Endothelial cell of umbilical vein (primary cell): ENCODE measurements around the gene LMTK2. TPM values are rescaled to one million over a fixed set of nuclear protein-coding genes. Genes with fewer than 3 reads are reported as not detected.

Experiments
- BruUV-seq: library from RNA; stranded (reverse); fragments of 400-500 nt; replicated peaks from 2 replicates; lab custom pipeline; 2021; lab: Mats Ljungman, UMichigan
- CTCF ChIA-PET: fragments of 300-600, 350-600 bp; sonication (Branson Sonifier 250); formaldehyde crosslinking; loops from one replicate; lab custom pipeline; 2021; ENCODE audit warnings: antibody characterized with exemption, inconsistent platforms; lab: Charles Lee
- POLR2A ChIA-PET: fragments of 300-600, 350-600 bp; sonication (Branson Sonifier 250); formaldehyde crosslinking; loops from one replicate; lab custom pipeline; 2021; ENCODE audit warnings: antibody characterized with exemption, inconsistent platforms; lab: Charles Lee
- DNase-seq: peaks from one replicate; pipeline ENCODE4 v3.0.0-alpha.2; 2011; ENCODE audit warnings: low read depth, low spot score
- FAIRE-seq: peaks from 2 replicates; lab custom pipeline; 2011; peaks lifted over from hg19 to GRCh38; lab: Jason Lieb, UNC
- H2AFZ ChIP-seq: 2 replicates; pipeline ENCODE4 v1.6.0; 2012; ENCODE audit warnings: low read depth, low read length, control low read depth, inconsistent platforms
- H3K27ac ChIP-seq: 2 replicates; pipeline ENCODE4 v1.5.1; 2011; ENCODE audit warnings: low read depth, mild to moderate bottlenecking, control low read depth, low read length, moderate library complexity; ENCODE audit not compliant: insufficient read depth
- H3K27me3 ChIP-seq, 2 experiments: 2 replicates each; pipeline versions ENCODE4 v1.6.0 to v1.6.1; 2011; ENCODE audit warnings: low read length in 2 of 2, mixed read lengths in 1 of 2; ENCODE audit not compliant: control insufficient read depth in 2 of 2, insufficient read depth in 2 of 2
- H3K36me3 ChIP-seq, 2 experiments: 2 replicates in 1 of 2; 3 replicates in 1 of 2; pipeline ENCODE4 v1.5.1; 2011; ENCODE audit warnings: low read length in 2 of 2, mild to moderate bottlenecking in 1 of 2, moderate library complexity in 1 of 2; ENCODE audit not compliant: control insufficient read depth in 2 of 2, insufficient read depth in 2 of 2; ENCODE audit errors: extremely low read depth in 1 of 2
- H3K4me1 ChIP-seq: 3 replicates; pipeline ENCODE4 v1.5.1; 2011; ENCODE audit warnings: mild to moderate bottlenecking, low read length; ENCODE audit not compliant: control insufficient read depth, insufficient read depth; ENCODE audit errors: extremely low read depth
- H3K4me2 ChIP-seq: 2 replicates; pipeline ENCODE4 v1.6.1; 2011; ENCODE audit warnings: low read length, control low read depth, mixed read lengths; ENCODE audit not compliant: insufficient read depth
- H3K4me3 ChIP-seq, 3 experiments: fragments of 200-600 bp in 1 of 3; sonication (generic), shearing (Covaris generic) in 1 of 3; replicated peaks in 1 of 3; 2 replicates each; pipeline ENCODE4 v1.5.1; 2011 to 2016; ENCODE audit warnings: control low read depth in 3 of 3, low read length in 3 of 3, mild to moderate bottlenecking in 2 of 3, inconsistent platforms in 1 of 3, low read depth in 1 of 3, moderate library complexity in 1 of 3; ENCODE audit not compliant: insufficient read depth in 1 of 3
- H3K79me2 ChIP-seq: 2 replicates; pipeline ENCODE4 v1.6.0; 2012; ENCODE audit warnings: low read length, inconsistent platforms; ENCODE audit not compliant: control insufficient read depth, insufficient read depth
- H3K9ac ChIP-seq: replicated peaks from 2 replicates; pipeline ENCODE3; 2011; ENCODE audit warnings: low read length, control low read depth; ENCODE audit not compliant: insufficient read depth; ENCODE audit errors: extremely low read depth
- H3K9me1 ChIP-seq: replicated peaks from 3 replicates; pipeline ENCODE4 v1.6.0; 2011; ENCODE audit warnings: mild to moderate bottlenecking, low read length; ENCODE audit not compliant: control insufficient read depth, insufficient read depth; ENCODE audit errors: extremely low read depth
- H3K9me3 ChIP-seq: replicated peaks from 2 replicates; pipeline ENCODE4 v1.5.1; 2012; ENCODE audit warnings: low read length, inconsistent platforms; ENCODE audit not compliant: control insufficient read depth, insufficient read depth
- H4K20me1 ChIP-seq: replicated peaks from 2 replicates; pipeline ENCODE3; 2011; ENCODE audit warnings: mild to moderate bottlenecking, low read length; ENCODE audit not compliant: control insufficient read depth, insufficient read depth; ENCODE audit errors: extremely low read depth
- EZH2 ChIP-seq: IDR thresholded peaks from 2 replicates; pipeline ENCODE4 v1.6.1; 2012; ENCODE audit warnings: borderline replicate concordance, low read depth, mild to moderate bottlenecking, moderate library complexity, low read length, inconsistent platforms; ENCODE audit not compliant: severe bottlenecking
- FOS ChIP-seq: IDR thresholded peaks from 2 replicates; pipeline ENCODE4 v1.6.1; 2011; ENCODE audit warnings: mild to moderate bottlenecking, low read length, moderate library complexity, borderline replicate concordance; ENCODE audit not compliant: insufficient read depth
- GATA2 ChIP-seq: IDR thresholded peaks from 2 replicates; pipeline ENCODE4 v1.7.0; 2011; ENCODE audit warnings: low read depth, mild to moderate bottlenecking, moderate library complexity, mixed read lengths, low read length; ENCODE audit not compliant: insufficient read length, insufficient read depth
- JUN ChIP-seq: IDR thresholded peaks from 2 replicates; pipeline ENCODE4 v1.6.1; 2011; ENCODE audit warnings: borderline replicate concordance, low read depth; ENCODE audit not compliant: insufficient read length, insufficient read depth
- MYC ChIP-seq: IDR thresholded peaks from one replicate; pipeline ENCODE4 v1.6.1; 2011; ENCODE audit warnings: mild to moderate bottlenecking, low read depth, low read length
- POLR2A ChIP-seq: IDR thresholded peaks from 2 replicates; pipeline ENCODE4 v1.6.1; 2012; ENCODE audit warnings: low read depth, mild to moderate bottlenecking, control low read depth, low read length
- dilution Hi-C: fragments of 300-500 bp; cut with MboI; formaldehyde crosslinking; loops from one replicate; pipeline ENCODE4 v1.15.0; 2019; ENCODE audit warnings: low sequenced_read_pairs; ENCODE audit not compliant: extremely low pct_ligation_motif_present
- intact Hi-C: fragments of 100-400 bp; cut with micrococcal nuclease; formaldehyde crosslinking; loops from one replicate; pipeline ENCODE4 v1.10.0; 2022
- polyA plus RNA-seq, 4 experiments: library from polyadenylated mRNA; depleted of rRNA in 3 of 4; stranded (reverse) in 3 of 4; unstranded in 1 of 4; fragments of >200 nt; gene quantifications; 2 replicates each; pipeline versions ENCODE4 v1.2.1 to v1.2.3, GENCODE V29; 2011 to 2012; ENCODE audit warnings: missing spikeins in 1 of 4
- total RNA-seq: library from RNA; stranded (reverse); gene quantifications from 2 replicates; pipeline ENCODE4 v1.2.3, GENCODE V29; 2021
- TF ChIP-seq, protein P1 (sequence below): IDR thresholded peaks from 2 replicates; pipeline ENCODE4 v1.6.1; 2011; ENCODE audit not compliant: insufficient read depth, insufficient read length

LMTK2 gene
- total and polyA plus RNA-seq, 2 donors (not counting 3 experiments of a cell fraction or from before 2014, with no cell fraction given) = 5.9 to 13.8 TPM

DNA sequence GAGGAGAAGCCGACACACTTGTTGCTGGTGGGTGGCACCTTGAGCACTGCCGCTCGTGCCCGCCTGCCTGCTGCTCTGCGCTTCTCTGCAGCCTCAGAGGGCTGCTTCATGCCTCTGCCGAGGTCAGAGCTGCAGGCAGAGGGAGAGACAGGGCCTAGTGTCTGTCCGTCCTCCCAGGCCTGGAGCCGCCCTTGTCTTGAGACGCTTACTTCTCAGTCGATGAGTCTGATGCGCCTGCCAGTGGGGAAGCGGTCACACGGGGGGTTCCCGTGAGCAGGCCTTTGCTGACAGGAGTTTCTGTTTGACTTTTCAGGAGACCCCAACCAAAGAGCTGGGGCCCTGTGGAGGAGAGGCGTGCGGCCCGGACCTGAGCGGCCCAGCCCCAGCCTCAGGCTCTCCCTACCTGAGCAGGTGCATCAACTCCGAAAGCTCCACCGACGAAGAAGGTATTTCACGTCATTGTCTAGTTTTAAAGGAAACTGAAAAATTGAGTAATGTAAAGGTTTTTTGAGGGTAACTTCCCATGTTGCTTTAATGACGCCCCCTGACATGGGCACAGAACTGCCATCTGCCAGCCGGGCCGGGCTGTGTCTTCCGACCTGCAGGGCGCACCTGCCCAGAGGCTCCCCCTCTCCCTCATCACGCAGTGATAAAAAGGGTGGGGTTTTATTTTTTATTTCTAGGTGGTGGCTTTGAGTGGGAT is 96.8 kb downstream of the LMTK2 start:
- Histone ChIP-seq H3K4me2 (no peak overlapping the region), H3K27me3 (no peaks in the 10 kb centered on the region), H3K36me3 (peaks cover 0 to 12% of the 10 kb centered on the region in 2 experiments), H3K9me3 (no peaks in the 10 kb centered on the region), H3K4me1 (no peaks in the 10 kb centered on the region), H3K9ac (no peak overlapping the region), H2AFZ (no peak overlapping the region), H4K20me1 (no peaks in the 10 kb centered on the region), H3K27ac (no peak overlapping the region), H3K9me1 (no peaks in the 10 kb centered on the region), H3K4me3 (no peak overlapping the region), H3K79me2 (no peaks in the 10 kb centered on the region)
- FAIRE-seq = no peak
- ChIA-PET CTCF (interaction anchor here (0.9 kb wide), 1 partner anchor 182 kb away, joined by 3 read pairs; no protein-coding TSS in a partner anchor), POLR2A (no interaction called here)
- dilution Hi-C loops = no loop called here
- no TSS peak for BruUV-seq
- TF ChIP-seq MYC (no peak), GATA2 (no peak), EZH2 (no peak), JUN (no peak), FOS (no peak), POLR2A (no peak)
- TF ChIP-seq, protein P1, sequence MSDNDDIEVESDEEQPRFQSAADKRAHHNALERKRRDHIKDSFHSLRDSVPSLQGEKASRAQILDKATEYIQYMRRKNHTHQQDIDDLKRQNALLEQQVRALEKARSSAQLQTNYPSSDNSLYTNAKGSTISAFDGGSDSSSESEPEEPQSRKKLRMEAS = no peak
- intact Hi-C loops = no loop called here
- DNase-seq = no peak
